Measurements from ENCODE around the gene GLE1. TPM values are rescaled to one million over a fixed set of nuclear protein-coding genes. Genes with fewer than 3 reads are reported as not detected.
"Not testable (repeated sequence)": the region's sequence is repeated elsewhere in the genome, so short reads cannot be mapped to it uniquely, and the experiment has no call there.

The GLE1 gene
- polyA plus RNA-seq, 1 donor from 2014 or later: 25.3 TPM

GRCh38 chr9:128585155-128585554, 80.6 kb downstream of the GLE1 start:
- not testable (repeated sequence) for H3K27ac Mint-ChIP-seq, H3K27me3 Mint-ChIP-seq, H3K4me3 Mint-ChIP-seq, H3K36me3 Mint-ChIP-seq, H3K9me3 Mint-ChIP-seq, H3K4me1 Mint-ChIP-seq

GRCh38 chr9:128586934-128587333, 82.4 kb downstream of the GLE1 start:
- H3K9me3 Mint-ChIP-seq, H3K4me3 Mint-ChIP-seq, H3K27ac Mint-ChIP-seq, H3K4me1 Mint-ChIP-seq, H3K27me3 Mint-ChIP-seq, H3K36me3 Mint-ChIP-seq: not testable (repeated sequence)

GRCh38 chr9:128587453-128587852, 82.9 kb downstream of the GLE1 start:
- no peak overlapping the region for H3K4me3 Mint-ChIP-seq
- H3K27me3 Mint-ChIP-seq: no peaks in the 10 kb centered on the region
- H3K36me3 Mint-ChIP-seq: peaks cover 12% of the 10 kb centered on the region
- no peaks in the 10 kb centered on the region for H3K9me3 Mint-ChIP-seq
- no peak overlapping the region for H3K27ac Mint-ChIP-seq
- H3K4me1 Mint-ChIP-seq: no peaks in the 10 kb centered on the region

- Mint-ChIP-seq H3K9me3 (no peaks in the 10 kb centered on the region), H3K4me1 (no peaks in the 10 kb centered on the region), H3K27me3 (no peaks in the 10 kb centered on the region), H3K36me3 (peaks cover 12% of the 10 kb centered on the region), H3K27ac (no peak overlapping the region), H3K4me3 (no peak overlapping the region)
Measured at GRCh38 chr9:128588581-128589233, 84.2 kb downstream of the GLE1 start.

Other genes starting within 250 kb of the GLE1 start
- 10.3 TPM for gene GOLGA2, start 228.7 kb upstream of the GLE1 start, polyA plus RNA-seq
- gene SWI5, start 228.4 kb upstream of the GLE1 start, polyA plus RNA-seq: 25.4 TPM
- gene TRUB2, start 182.3 kb upstream of the GLE1 start, polyA plus RNA-seq: 27.6 TPM
- gene COQ4, start 181.9 kb upstream of the GLE1 start, polyA plus RNA-seq: 36.4 TPM
- gene SLC27A4, start 164.2 kb upstream of the GLE1 start, polyA plus RNA-seq: 6.9 TPM
- 53.9 TPM for gene URM1, start 133.3 kb upstream of the GLE1 start, polyA plus RNA-seq
- gene CERCAM, start 83.9 kb upstream of the GLE1 start, polyA plus RNA-seq: 0.34 TPM
- gene ODF2, start 48.7 kb upstream of the GLE1 start, polyA plus RNA-seq: 25.2 TPM
- gene SPTAN1, start 47.9 kb downstream of the GLE1 start, polyA plus RNA-seq: 88.0 TPM
- gene DYNC2I2, start 152.1 kb downstream of the GLE1 start, polyA plus RNA-seq: 57.3 TPM
- 257 TPM for gene SET, start 184.5 kb downstream of the GLE1 start, polyA plus RNA-seq
- gene PKN3, start 197.8 kb downstream of the GLE1 start, polyA plus RNA-seq: 0.11 TPM
- 55.3 TPM for gene ZDHHC12, start 219.4 kb downstream of the GLE1 start, polyA plus RNA-seq